Stimulated activated CD8-positive, alpha-beta memory T cell treated with anti-CD3 and anti-CD28 coated beads, Interleukin-4, amount 100 ng/mL, for 4 hours (primary cell): ENCODE measurements around the gene RAB30.
"Not testable (repeated sequence)": the region's sequence is repeated elsewhere in the genome, so short reads cannot be mapped to it uniquely, and the experiment has no call there.

Source experiments
- DNase-seq, 2 donors: peaks; one replicate each; pipeline ENCODE4 v3.0.0-alpha.2; 2020; ENCODE audit warnings: low read depth in 2 of 2, low spot score in 1 of 2

The RAB30 gene

DNA sequence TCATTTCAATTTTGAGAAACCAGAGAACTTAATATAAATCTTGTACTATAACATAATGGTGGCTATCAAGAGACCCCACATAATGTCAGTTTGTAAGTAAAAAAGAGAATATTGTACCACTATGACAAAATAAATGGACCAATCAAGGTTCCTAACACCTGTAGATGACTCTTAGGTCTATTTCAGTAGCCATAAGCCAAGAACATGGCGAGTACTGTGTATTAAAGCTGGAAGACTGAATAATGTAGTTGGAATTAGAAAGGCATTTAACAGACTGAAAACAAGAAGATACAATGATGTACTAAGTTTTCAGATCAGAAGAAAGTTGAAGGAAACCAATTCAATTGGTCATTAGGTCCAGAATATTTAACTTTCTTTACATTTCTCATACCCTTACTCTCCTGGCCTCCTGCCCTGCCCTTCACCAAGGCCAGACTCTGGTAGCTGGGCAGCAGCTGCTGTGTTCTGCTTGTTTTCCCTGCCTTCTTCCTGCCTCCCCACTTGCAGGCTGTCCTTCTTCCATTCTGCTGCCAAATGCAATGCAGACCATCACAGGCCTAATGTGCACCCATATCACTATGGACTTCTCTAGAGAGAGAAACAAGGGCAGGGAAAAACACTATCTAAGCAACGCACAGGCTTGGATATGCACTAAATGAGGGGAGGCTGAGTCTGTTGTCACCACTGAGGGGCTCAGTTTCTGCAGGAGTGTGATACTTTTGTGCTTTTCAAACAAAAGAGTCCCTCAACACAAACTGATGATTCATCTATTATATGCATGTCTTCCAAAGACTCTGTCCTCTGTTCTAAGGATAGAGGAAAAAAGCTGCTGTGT, 60.1 kb downstream of the RAB30 start:
- DNase-seq: no peak

- no peak for DNase-seq
Measured at GRCh38 chr11:83009999-83010398, 61.7 kb downstream of the RAB30 start.

DNA sequence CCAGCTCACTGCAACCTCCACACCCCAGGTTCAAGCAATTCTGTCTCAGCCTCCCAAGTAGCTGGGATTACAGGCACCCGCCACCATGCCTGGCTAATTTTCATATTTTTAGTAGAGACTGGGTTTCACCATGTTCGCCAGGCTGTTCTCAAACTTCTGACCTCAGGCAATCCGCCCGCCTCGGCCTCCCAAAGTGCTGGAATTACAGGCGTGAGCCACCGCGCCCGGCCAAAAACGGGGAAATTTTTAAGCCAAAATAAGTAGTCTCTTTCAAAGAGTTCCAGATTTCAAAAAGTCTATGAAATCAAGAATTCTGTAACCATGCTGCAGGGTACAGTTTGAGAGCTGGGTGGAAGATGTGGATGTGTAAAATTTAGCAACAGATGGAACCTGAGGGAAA, 62.6 kb downstream of the RAB30 start:
- DNase-seq: not testable (repeated sequence)

GRCh38 chr11:83008581-83008923, 63.1 kb downstream of the RAB30 start:
- no peak for DNase-seq

DNA sequence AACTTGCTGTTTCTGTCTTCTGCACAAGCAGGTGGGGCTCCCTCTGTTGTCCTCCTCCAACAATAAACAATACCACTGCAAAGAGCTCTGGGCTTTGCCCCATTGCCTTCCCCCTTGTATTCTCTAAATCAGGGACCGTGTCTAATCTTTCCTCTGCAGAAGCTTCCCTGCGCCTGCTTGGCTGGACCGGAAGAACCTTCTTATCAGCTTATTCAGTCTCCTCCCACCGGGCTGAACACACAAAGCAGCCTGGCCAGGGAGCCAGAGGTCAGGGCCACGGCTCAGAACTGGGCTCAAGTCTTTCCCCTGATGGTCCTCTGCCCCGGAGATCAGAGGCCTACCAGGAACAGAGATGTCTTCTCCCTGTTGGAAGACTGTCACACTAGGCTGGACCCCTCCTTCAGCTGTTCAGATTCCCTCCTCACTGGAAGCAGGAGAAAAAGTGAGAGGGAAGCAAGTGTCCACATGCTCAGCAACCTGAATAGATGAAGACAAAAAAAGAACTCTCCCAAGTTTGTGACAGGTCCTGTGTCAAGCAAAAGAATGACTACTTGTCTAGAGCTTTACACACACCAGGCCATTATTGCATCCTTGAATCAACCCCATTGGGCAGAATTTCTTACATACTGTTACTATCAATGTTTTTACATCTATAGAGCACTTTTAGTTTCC, 63.7 kb downstream of the RAB30 start:
- no peak for DNase-seq

DNA sequence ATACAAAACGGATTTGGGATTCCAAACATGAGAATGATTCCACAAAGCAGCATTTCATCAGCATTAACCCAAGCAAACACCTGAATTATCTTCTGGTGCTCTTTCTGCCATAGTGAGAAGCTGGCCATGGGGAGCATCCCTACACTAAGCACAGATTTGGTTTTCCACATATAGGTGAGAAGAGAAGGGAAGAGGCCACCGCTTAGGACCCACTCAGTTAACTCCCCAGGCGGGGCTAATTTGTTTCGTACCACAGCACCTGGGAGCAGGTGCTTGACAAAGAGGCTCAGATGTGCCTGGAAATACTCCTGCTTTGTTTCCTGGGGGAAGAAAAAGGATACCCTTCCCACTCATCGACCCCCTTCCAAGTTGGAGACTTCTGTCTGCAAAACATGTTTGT, 64.2 kb downstream of the RAB30 start:
- DNase-seq: no peak

GRCh38 chr11:83006877-83007330, 64.8 kb downstream of the RAB30 start:
- no peak for DNase-seq

GRCh38 chr11:83004746-83005556, 66.7 kb downstream of the RAB30 start:
- DNase-seq: no peak

GRCh38 chr11:83002522-83002921, 69.2 kb downstream of the RAB30 start:
- DNase-seq: no peak

DNA sequence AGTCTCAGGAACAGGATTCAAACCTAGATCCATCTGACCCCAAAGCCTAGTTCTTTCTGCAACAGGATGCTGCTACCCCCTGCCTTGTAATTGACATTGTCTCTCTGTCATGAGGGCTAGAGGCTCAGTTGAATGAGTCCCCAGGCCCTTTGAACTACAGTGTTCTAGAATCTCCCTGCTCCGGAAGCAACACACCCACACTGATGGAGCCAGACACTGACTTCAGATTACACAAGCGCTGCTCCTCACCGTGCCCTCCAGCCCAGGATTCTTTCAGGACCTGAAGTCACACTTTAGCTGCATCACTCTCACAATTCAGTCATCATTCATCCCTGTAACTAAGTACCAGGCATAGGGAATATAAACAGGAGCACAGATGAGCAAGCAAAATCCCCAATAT, 69.6 kb downstream of the RAB30 start:
- peak in 1 of 2 donors; percentile 4 for DNase-seq

- DNase-seq: no peak
Measured at GRCh38 chr11:83000381-83000780, 71.3 kb downstream of the RAB30 start.

GRCh38 chr11:82999232-82999631, 72.5 kb downstream of the RAB30 start:
- DNase-seq: no peak

DNA sequence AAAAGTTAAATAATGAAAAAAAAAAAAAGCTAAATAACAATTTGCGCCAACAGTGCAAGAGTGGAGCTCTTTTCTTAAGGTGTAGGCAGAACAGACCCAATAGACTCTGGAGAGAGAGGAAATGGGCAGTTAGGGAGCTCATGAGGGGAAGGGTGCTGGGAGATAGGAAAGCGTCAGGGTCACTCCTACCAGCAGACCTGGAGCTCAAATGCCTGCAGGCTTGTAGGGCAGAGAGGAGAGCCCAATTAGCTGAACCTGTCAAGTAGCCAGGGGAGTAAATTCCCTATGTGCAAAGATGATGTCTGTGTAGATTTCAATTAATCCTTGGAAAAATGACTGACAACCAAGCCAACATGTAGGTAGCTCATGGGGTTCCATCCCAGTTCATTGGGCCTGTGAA, 73.0 kb downstream of the RAB30 start:
- no peak for DNase-seq

DNA sequence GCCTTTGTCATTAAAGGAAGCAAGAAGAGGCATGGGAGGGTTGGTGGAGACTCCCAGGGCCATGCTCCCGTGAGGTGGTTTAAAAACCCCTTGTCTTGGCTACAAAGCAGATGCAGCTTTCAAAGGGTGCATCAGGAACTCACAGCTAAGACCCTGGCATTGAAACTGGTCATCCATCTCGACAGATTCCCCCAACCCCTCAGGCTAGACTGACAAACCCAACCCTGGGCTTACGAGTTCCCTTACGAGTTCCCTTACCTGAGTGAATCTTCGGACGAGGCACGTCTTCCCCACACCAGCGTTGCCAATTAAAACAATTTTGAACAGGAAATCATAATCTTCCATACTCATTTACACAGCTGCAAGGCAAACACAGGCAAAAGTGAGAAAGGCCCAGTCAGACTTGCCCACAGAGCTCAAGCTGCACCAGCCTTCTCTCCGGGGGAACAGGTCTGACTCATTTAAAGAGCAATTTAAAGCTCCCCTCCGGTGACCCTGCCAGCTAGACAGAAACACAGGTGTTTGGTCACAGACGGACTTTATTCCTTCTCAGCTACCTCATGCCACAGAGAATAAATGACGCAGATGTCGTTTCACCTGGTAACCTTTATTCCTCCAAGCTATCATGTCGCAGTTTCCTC, 74.6 kb downstream of the RAB30 start:
- no peak for DNase-seq

GRCh38 chr11:82995754-82996398, 75.8 kb downstream of the RAB30 start:
- DNase-seq: no peak

- DNase-seq: no peak
Measured at GRCh38 chr11:82995235-82995634, 76.5 kb downstream of the RAB30 start.

GRCh38 chr11:82994604-82995230, 77.0 kb downstream of the RAB30 start:
- no peak for DNase-seq

DNA sequence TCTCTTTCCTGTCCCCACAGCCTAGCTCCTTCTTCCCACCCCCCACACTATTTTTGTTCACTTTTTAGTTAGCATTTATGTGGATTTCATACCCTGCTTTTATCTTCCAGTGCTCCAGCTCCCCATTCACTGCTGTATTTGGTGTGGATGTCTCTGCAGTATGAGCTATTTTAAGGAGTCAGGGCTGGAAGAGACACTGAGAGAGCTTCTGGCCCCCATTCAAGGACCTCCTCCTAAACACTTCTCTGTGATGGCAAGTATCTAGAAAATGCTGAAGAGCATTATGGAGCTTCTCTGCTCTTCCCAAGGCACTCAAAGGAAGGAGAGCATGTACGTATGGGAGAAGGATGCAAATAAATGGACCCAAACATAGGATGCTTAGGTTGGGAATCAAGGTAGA, 79.5 kb downstream of the RAB30 start:
- DNase-seq: no peak

DNA sequence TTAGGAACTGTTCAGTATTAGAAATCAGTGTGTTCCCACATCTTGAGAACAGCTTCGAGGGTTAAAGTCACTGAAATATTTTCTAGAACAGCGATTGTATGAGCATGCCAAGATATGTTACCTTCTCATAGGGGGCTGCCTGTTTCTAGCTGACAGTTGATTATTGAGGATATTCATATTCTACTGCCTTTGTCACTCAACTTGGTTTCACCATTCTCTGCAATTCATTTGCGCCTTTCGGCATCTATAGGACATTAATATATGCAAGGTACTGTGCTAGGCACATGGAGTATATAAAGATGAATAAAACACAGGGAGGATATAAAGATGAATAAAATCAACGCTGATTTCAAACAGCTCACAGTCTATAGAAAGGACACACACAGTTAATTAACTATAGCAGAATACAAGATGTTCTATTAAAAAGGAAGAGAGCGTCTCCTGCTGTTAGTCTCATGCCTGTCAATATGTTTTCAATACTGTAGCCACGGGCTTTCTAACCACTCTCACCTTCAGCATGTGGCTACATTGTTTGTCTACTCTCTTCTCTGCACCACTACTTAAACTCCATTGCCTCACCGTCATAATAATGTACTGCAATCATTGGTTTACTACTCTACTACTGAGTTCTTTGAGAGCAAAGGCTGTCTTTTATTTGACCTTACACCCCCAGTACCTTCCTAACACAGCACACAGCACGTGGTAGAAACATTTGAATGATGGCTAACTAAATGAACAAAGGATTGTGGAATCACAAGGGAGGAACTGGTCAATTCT, 81.9 kb downstream of the RAB30 start:
- no peak for DNase-seq
